ENCODE results near the gene VASN. TPM values are rescaled to one million over a fixed set of nuclear protein-coding genes. Genes with fewer than 3 reads are reported as not detected.

Gene VASN
- total RNA-seq, 1 experiment from 2014 or later, result 18.1 TPM

GRCh38 chr16:4350787-4351659 is 20.6 kb upstream of the VASN start, which contains the start of gene PAM16:
Gene PAM16 (minus strand): TSS chr16:4351321. CDS start chr16:4351234, 87 bp downstream.
- peak within 1 kb of the TSS; percentile 90 for H3K4me3 Mint-ChIP-seq (ENCODE audit: low read depth, unreplicated experiment)
- H3K9me3 Mint-ChIP-seq (ENCODE audit: low read depth, unreplicated experiment), result no peaks in the 10 kb centered on the region
- DNase-seq, result peak; percentile 99
- CTCF ChIA-PET, result interaction anchor here (0.5 to 2.0 kb wide), 10 partner anchors 18 to 151 kb away, joined by 3 to 13 read pairs (median 4); no protein-coding TSS in a partner anchor
- no peak for TF ChIP-seq CTCF (IDR thresholded peaks at IDR 0.05; ENCODE audit: unreplicated experiment)
- intact Hi-C loops (cut with micrococcal nuclease; ENCODE audit: unreplicated experiment), result no loop called here
- H3K36me3 Mint-ChIP-seq (ENCODE audit: insufficient read depth, unreplicated experiment), result peaks cover 31% of the 10 kb centered on the region
- peaks cover 17% of the 10 kb centered on the region for H3K4me1 Mint-ChIP-seq (ENCODE audit: low read depth, unreplicated experiment)
- H3K27me3 Mint-ChIP-seq (ENCODE audit: unreplicated experiment), result no peaks in the 10 kb centered on the region
- no TSS peak for BruUV-seq (replicated peaks)
- peak within 1 kb of the TSS; percentile 89 for H3K27ac Mint-ChIP-seq (ENCODE audit: unreplicated experiment)

GRCh38 chr16:4351880-4352279 is 19.8 kb upstream of the VASN start:
- peak overlapping the region; percentile 90 for H3K4me3 Mint-ChIP-seq (ENCODE audit: low read depth, unreplicated experiment)
- intact Hi-C loops (cut with micrococcal nuclease; ENCODE audit: unreplicated experiment), result no loop called here
- no TSS peak for BruUV-seq (replicated peaks)
- H3K36me3 Mint-ChIP-seq (ENCODE audit: insufficient read depth, unreplicated experiment), result peaks cover 36% of the 10 kb centered on the region
- peak overlapping the region; percentile 89 for H3K27ac Mint-ChIP-seq (ENCODE audit: unreplicated experiment)
- H3K27me3 Mint-ChIP-seq (ENCODE audit: unreplicated experiment), result no peaks in the 10 kb centered on the region
- no peak for TF ChIP-seq CTCF (IDR thresholded peaks at IDR 0.05; ENCODE audit: unreplicated experiment)
- H3K9me3 Mint-ChIP-seq (ENCODE audit: low read depth, unreplicated experiment), result no peaks in the 10 kb centered on the region
- H3K4me1 Mint-ChIP-seq (ENCODE audit: low read depth, unreplicated experiment), result peaks cover 17% of the 10 kb centered on the region
- no peak for DNase-seq
- CTCF ChIA-PET, result interaction anchor here (0.6 to 2.0 kb wide), 7 partner anchors 17 to 537 kb away, joined by 3 to 13 read pairs (median 4); no protein-coding TSS in a partner anchor

- H3K27me3 Mint-ChIP-seq (ENCODE audit: unreplicated experiment), result no peaks in the 10 kb centered on the region
- BruUV-seq (replicated peaks), result no TSS peak
- no peak for DNase-seq
- no peak for TF ChIP-seq CTCF (IDR thresholded peaks at IDR 0.05; ENCODE audit: unreplicated experiment)
- H3K4me3 Mint-ChIP-seq (ENCODE audit: low read depth, unreplicated experiment), result no peak overlapping the region
- H3K36me3 Mint-ChIP-seq (ENCODE audit: insufficient read depth, unreplicated experiment), result peaks cover 42% of the 10 kb centered on the region
- CTCF ChIA-PET, result no interaction called here
- H3K27ac Mint-ChIP-seq (ENCODE audit: unreplicated experiment), result no peak overlapping the region
- intact Hi-C loops (cut with micrococcal nuclease; ENCODE audit: unreplicated experiment), result no loop called here
- H3K4me1 Mint-ChIP-seq (ENCODE audit: low read depth, unreplicated experiment), result peaks cover 17% of the 10 kb centered on the region
- no peaks in the 10 kb centered on the region for H3K9me3 Mint-ChIP-seq (ENCODE audit: low read depth, unreplicated experiment)
Measured at GRCh38 chr16:4352843-4353242, 18.8 kb upstream of the VASN start.

- BruUV-seq (replicated peaks), result no TSS peak
- intact Hi-C loops (cut with micrococcal nuclease; ENCODE audit: unreplicated experiment), result no loop called here
- DNase-seq, result no peak
- CTCF ChIA-PET, result no interaction called here
- TF ChIP-seq CTCF (IDR thresholded peaks at IDR 0.05; ENCODE audit: unreplicated experiment), result no peak
- Mint-ChIP-seq H3K4me1 (ENCODE audit: low read depth, unreplicated experiment) (peaks cover 9% of the 10 kb centered on the region), H3K27ac (ENCODE audit: unreplicated experiment) (no peak overlapping the region), H3K9me3 (ENCODE audit: low read depth, unreplicated experiment) (no peaks in the 10 kb centered on the region), H3K36me3 (ENCODE audit: insufficient read depth, unreplicated experiment) (peaks cover 40% of the 10 kb centered on the region), H3K4me3 (ENCODE audit: low read depth, unreplicated experiment) (no peak overlapping the region), H3K27me3 (ENCODE audit: unreplicated experiment) (no peaks in the 10 kb centered on the region)
Measured at GRCh38 chr16:4353675-4354074, 18.0 kb upstream of the VASN start.

All from Calu3 (cell line).